SJSA1 (cell line): ENCODE measurements around the gene SLC16A6. TPM values are rescaled to one million over a fixed set of nuclear protein-coding genes. Genes with fewer than 3 reads are reported as not detected.
"Not testable (repeated sequence)": the region's sequence is repeated elsewhere in the genome, so short reads cannot be mapped to it uniquely, and the experiment has no call there.

Experiments
- DNase-seq, 2 experiments: peaks; one replicate each; pipeline ENCODE4 v3.0.0-alpha.2; 2015 to 2020; ENCODE audit warnings: low spot score in 2 of 2, low read depth in 1 of 2
- H3K27ac ChIP-seq: fragments of 250-450 bp; sonication (Bioruptor Pico); 2 replicates; pipeline ENCODE4 v1.5.1; 2020; ENCODE audit warnings: mild to moderate bottlenecking, moderate library complexity
- H3K27me3 ChIP-seq: fragments of 250-450 bp; sonication (Bioruptor Pico); replicated peaks from 2 replicates; pipeline ENCODE4 v1.5.1; 2020; ENCODE audit warnings: mild to moderate bottlenecking, moderate library complexity
- H3K36me3 ChIP-seq: fragments of 250-450 bp; sonication (Bioruptor Pico); 2 replicates; pipeline ENCODE4 v1.5.1; 2020; ENCODE audit warnings: mild to moderate bottlenecking
- H3K4me1 ChIP-seq: fragments of 250-450 bp; sonication (Bioruptor Pico); replicated peaks from 2 replicates; pipeline ENCODE4 v1.6.1; 2021; ENCODE audit warnings: mild to moderate bottlenecking
- H3K4me3 ChIP-seq: fragments of 250-450 bp; sonication (Bioruptor Pico); 2 replicates; pipeline ENCODE4 v1.5.1; 2020; ENCODE audit warnings: mild to moderate bottlenecking
- H3K9me3 ChIP-seq: fragments of 250-450 bp; sonication (Bioruptor Pico); replicated peaks from 2 replicates; pipeline ENCODE4 v1.5.1; 2020; ENCODE audit warnings: mild to moderate bottlenecking
- total RNA-seq: library from RNA; depleted of rRNA; stranded (reverse); fragments of >200 nt; shearing (Covaris generic); gene quantifications from 2 replicates; pipeline ENCODE4 v1.2.3, GENCODE V29; 2014; rRNA removed

SLC16A6 gene
- total RNA-seq, 1 experiment from 2014 or later, result not detected

DNA sequence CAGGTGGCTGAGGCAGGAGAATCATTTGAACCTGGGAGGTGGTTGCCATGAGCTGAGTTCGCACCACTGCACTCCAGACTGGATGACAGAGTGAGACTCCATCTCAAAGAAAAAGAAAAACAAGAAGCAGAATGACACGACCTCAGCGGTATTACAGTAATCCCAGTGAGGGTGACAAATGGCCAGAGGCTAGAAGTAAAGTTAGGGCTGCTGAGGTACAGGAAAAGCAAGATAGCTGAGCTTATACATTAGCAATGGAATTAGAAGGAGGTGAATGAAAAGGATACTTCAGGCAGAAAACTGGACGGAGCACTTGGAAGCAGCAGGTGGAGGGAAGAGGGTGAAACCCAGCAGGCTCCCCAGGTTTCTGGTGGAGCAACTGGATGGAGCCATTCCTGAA lies 69.1 kb downstream of the SLC16A6 start:
- DNase-seq, result no peak
- Histone ChIP-seq H3K27me3 (no peaks in the 10 kb centered on the region), H3K4me1 (no peaks in the 10 kb centered on the region), H3K36me3 (no peaks in the 10 kb centered on the region), H3K9me3 (no peaks in the 10 kb centered on the region), H3K4me3 (no peak overlapping the region), H3K27ac (no peak overlapping the region)

GRCh38 chr17:68220786-68221185 lies 70.1 kb downstream of the SLC16A6 start:
- H3K9me3 ChIP-seq, H3K4me3 ChIP-seq, H3K4me1 ChIP-seq, H3K27ac ChIP-seq, H3K36me3 ChIP-seq, H3K27me3 ChIP-seq, DNase-seq: not testable (repeated sequence)

DNA sequence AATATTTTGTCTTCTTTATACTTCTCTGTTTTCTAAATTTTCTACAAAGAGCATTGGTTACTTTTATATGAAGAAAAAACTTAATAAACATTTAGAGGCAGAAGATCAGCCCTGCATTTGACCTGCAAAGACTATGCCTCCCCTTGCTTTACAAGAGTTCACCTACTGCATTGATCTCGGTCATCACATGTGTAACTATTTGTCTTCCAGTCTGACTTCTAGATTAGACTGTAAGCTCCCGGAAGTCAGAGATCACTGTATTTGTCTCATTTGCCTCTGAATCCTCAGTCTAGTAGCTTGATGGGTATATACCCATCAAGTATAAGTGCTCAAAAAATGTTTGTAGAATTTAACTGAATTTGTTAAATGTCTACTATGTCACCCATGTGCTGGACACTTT lies 70.7 kb downstream of the SLC16A6 start:
- H3K27me3 ChIP-seq, result not testable (repeated sequence)

GRCh38 chr17:68219429-68219828 lies 71.5 kb downstream of the SLC16A6 start:
- H3K36me3 ChIP-seq, H3K27ac ChIP-seq, H3K4me3 ChIP-seq, DNase-seq, H3K9me3 ChIP-seq, H3K27me3 ChIP-seq, H3K4me1 ChIP-seq: not testable (repeated sequence)

More for the DNA sequence above, 70.7 kb downstream of the SLC16A6 start:
- DNase-seq, H3K36me3 ChIP-seq, H3K27ac ChIP-seq, H3K4me1 ChIP-seq, H3K4me3 ChIP-seq, H3K9me3 ChIP-seq: not testable (repeated sequence)

Other genes with a start within 250 kb of the SLC16A6 start
- 148 and 174 TPM in 2 replicates for gene AMZ2, start 43.1 kb downstream of the SLC16A6 start, total RNA-seq
- not detected in 2 replicates for gene ARSG, start 368 bp upstream of the SLC16A6 start, total RNA-seq
- 35.1 and 53.5 TPM in 2 replicates for gene WIPI1, start 166.4 kb upstream of the SLC16A6 start, total RNA-seq
- gene PRKAR1A, start 221.3 kb upstream of the SLC16A6 start, total RNA-seq, result 433 and 529 TPM in 2 replicates